ENCODE results near the gene NPM1.

Gene NPM1

GRCh38 chr5:171428809-171429542 lies 41.3 kb downstream of the NPM1 start:
- DNase-seq, result no peak

GRCh38 chr5:171429543-171429910 lies 41.9 kb downstream of the NPM1 start:
- DNase-seq, result no peak

GRCh38 chr5:171431251-171431777 lies 43.7 kb downstream of the NPM1 start:
- DNase-seq, result no peak

GRCh38 chr5:171432076-171432475 lies 44.4 kb downstream of the NPM1 start:
- DNase-seq, result no peak

GRCh38 chr5:171432583-171433351 lies 45.1 kb downstream of the NPM1 start:
- no peak for DNase-seq

GRCh38 chr5:171433352-171433698 lies 45.7 kb downstream of the NPM1 start:
- no peak for DNase-seq

- DNase-seq, result no peak
These were observed 46.5 kb downstream of the NPM1 start for GRCh38 chr5:171433982-171434676.

GRCh38 chr5:171434874-171435273 lies 47.2 kb downstream of the NPM1 start:
- no peak for DNase-seq

- no peak for DNase-seq
These were observed 48.3 kb downstream of the NPM1 start for GRCh38 chr5:171435908-171436307.

- no peak for DNase-seq
These were observed 49.2 kb downstream of the NPM1 start for GRCh38 chr5:171436804-171437285.

- no peak for DNase-seq
These were observed 49.7 kb downstream of the NPM1 start for GRCh38 chr5:171437286-171437821.

GRCh38 chr5:171438738-171439137 lies 51.1 kb downstream of the NPM1 start:
- no peak for DNase-seq

- DNase-seq, result no peak
These were observed 53.7 kb downstream of the NPM1 start for GRCh38 chr5:171441246-171441791.

- no peak for DNase-seq
These were observed 54.8 kb downstream of the NPM1 start for GRCh38 chr5:171442287-171443042.

- DNase-seq, result no peak
These were observed 56.9 kb downstream of the NPM1 start for GRCh38 chr5:171444582-171444981.

- no peak for DNase-seq
These were observed 58.2 kb downstream of the NPM1 start for GRCh38 chr5:171445644-171446516.

GRCh38 chr5:171447226-171447625 lies 59.6 kb downstream of the NPM1 start:
- no peak for DNase-seq

- DNase-seq, result no peak
These were observed 61.8 kb downstream of the NPM1 start for GRCh38 chr5:171449426-171449825.

GRCh38 chr5:171450423-171451331 lies 63.0 kb downstream of the NPM1 start:
- no peak for DNase-seq

GRCh38 chr5:171451421-171451820 lies 63.8 kb downstream of the NPM1 start:
- no peak for DNase-seq

Data from CD4-positive, alpha-beta T cell treated with Interleukin-12 subunit alpha and Interleukin-12 subunit beta, for 1 hour (primary cell).